CD4-positive, alpha-beta T cell treated with Interleukin-4 for 1 hour (primary cell): ENCODE measurements around the gene CDC45.
"Not testable (repeated sequence)": the region's sequence is repeated elsewhere in the genome, so short reads cannot be mapped to it uniquely, and the experiment has no call there.

Source experiments
- DNase-seq, 2 donors: peaks; one replicate each; pipeline ENCODE4 v3.0.0-alpha.2; 2020 to 2022

CDC45 gene

GRCh38 chr22:19517919-19518611, 38.3 kb downstream of the CDC45 start:
- DNase-seq, result no peak

GRCh38 chr22:19518635-19519034, 38.9 kb downstream of the CDC45 start:
- DNase-seq, result no peak

GRCh38 chr22:19519041-19519926, 39.6 kb downstream of the CDC45 start:
- no peak for DNase-seq

GRCh38 chr22:19520007-19520406, 40.3 kb downstream of the CDC45 start:
- DNase-seq, result no peak

GRCh38 chr22:19520566-19521305, 41.0 kb downstream of the CDC45 start:
- DNase-seq, result no peak

GRCh38 chr22:19522190-19522880, 42.6 kb downstream of the CDC45 start:
- no peak for DNase-seq

GRCh38 chr22:19522881-19523239, 43.1 kb downstream of the CDC45 start:
- no peak for DNase-seq

GRCh38 chr22:19523240-19524169, 43.8 kb downstream of the CDC45 start:
- DNase-seq, result no peak

GRCh38 chr22:19524170-19525115, 44.7 kb downstream of the CDC45 start, which contains the start of gene CLDN5:
Gene CLDN5 (minus strand): TSS chr22:19524410. CDS start chr22:19524255, 155 bp downstream.
- DNase-seq, result no peak

GRCh38 chr22:19525116-19525660, 45.5 kb downstream of the CDC45 start:
- no peak for DNase-seq

- no peak for DNase-seq
Measured at GRCh38 chr22:19525666-19526065, 45.9 kb downstream of the CDC45 start.

GRCh38 chr22:19526076-19526701, 46.5 kb downstream of the CDC45 start:
- DNase-seq, result no peak

GRCh38 chr22:19526702-19527111, 47.0 kb downstream of the CDC45 start:
- DNase-seq, result no peak

GRCh38 chr22:19527321-19527721, 47.6 kb downstream of the CDC45 start:
- DNase-seq, result no peak

GRCh38 chr22:19527861-19528417, 48.2 kb downstream of the CDC45 start:
- DNase-seq, result no peak

GRCh38 chr22:19529811-19530210, 50.1 kb downstream of the CDC45 start:
- no peak for DNase-seq

- DNase-seq, result no peak
Measured at GRCh38 chr22:19530751-19531150, 51.0 kb downstream of the CDC45 start.

- not testable (repeated sequence) for DNase-seq
Measured at GRCh38 chr22:19531327-19531726, 51.6 kb downstream of the CDC45 start.

GRCh38 chr22:19533049-19533626, 53.4 kb downstream of the CDC45 start:
- DNase-seq, result no peak
